HG03457 (cell line): Measurements from ENCODE around the gene CTDNEP1.

Source experiments
- ATAC-seq: cut with Tn5 transposase; IDR thresholded peaks from one replicate; pipeline ENCODE4 v1.9.1; 2021; ENCODE audit warnings: moderate number of reproducible peaks; ENCODE audit not compliant: unreplicated experiment

The CTDNEP1 gene

GRCh38 chr17:7280519-7281073 lies 29.1 kb upstream of the CTDNEP1 start:
- peak; percentile 20 for ATAC-seq

GRCh38 chr17:7279448-7279847 lies 27.9 kb upstream of the CTDNEP1 start:
- no peak for ATAC-seq

- ATAC-seq: no peak
These were observed 15.2 kb upstream of the CTDNEP1 start for GRCh38 chr17:7266784-7267183.

GRCh38 chr17:7263801-7264078 lies 12.2 kb upstream of the CTDNEP1 start:
- no peak for ATAC-seq

- no peak for ATAC-seq
These were observed 11.6 kb upstream of the CTDNEP1 start for GRCh38 chr17:7262935-7263800.

- no peak for ATAC-seq
These were observed 10.8 kb upstream of the CTDNEP1 start, which contains the start of gene CLDN7 for GRCh38 chr17:7262192-7262934. CLDN7 (minus strand) TSS chr17:7262478; CDS start chr17:7262043, 435 bp downstream.

- no peak for ATAC-seq
These were observed 10.1 kb upstream of the CTDNEP1 start for GRCh38 chr17:7261379-7262191.

- ATAC-seq: no peak
These were observed 9.3 kb upstream of the CTDNEP1 start for GRCh38 chr17:7260651-7261378.

- ATAC-seq: no peak
These were observed 8.6 kb upstream of the CTDNEP1 start for GRCh38 chr17:7260151-7260550.

- no peak for ATAC-seq
These were observed 8.0 kb upstream of the CTDNEP1 start for GRCh38 chr17:7259555-7259889.

- ATAC-seq: no peak
These were observed 7.4 kb upstream of the CTDNEP1 start for GRCh38 chr17:7258731-7259554.

GRCh38 chr17:7256766-7257456 lies 5.4 kb upstream of the CTDNEP1 start:
- ATAC-seq: no peak

- no peak for ATAC-seq
These were observed 3.0 kb upstream of the CTDNEP1 start for GRCh38 chr17:7254511-7254910.

GRCh38 chr17:7253082-7253481 lies 1.5 kb upstream of the CTDNEP1 start:
- ATAC-seq: no peak

- ATAC-seq: peak; percentile 41
These were observed 876 bp upstream of the CTDNEP1 start, which contains the start of gene ELP5 for GRCh38 chr17:7252176-7253043. ELP5 (plus strand) TSS chr17:7252215; CDS start chr17:7252551, 336 bp downstream.

GRCh38 chr17:7250695-7251627 lies 573 bp downstream of the CTDNEP1 start:
- no peak for ATAC-seq

- ATAC-seq: no peak
These were observed 1.7 kb downstream of the CTDNEP1 start for GRCh38 chr17:7249830-7250229.
